ENCODE data around the gene CACNB3. TPM values are rescaled to one million over a fixed set of nuclear protein-coding genes. Genes with fewer than 3 reads are reported as not detected.

The CACNB3 gene
- total and polyA plus RNA-seq, 2 of the 13 experiments (the other 11 are each of a cell fraction or from before 2014, with no cell fraction given): 0.29 to 0.54 TPM

DNA sequence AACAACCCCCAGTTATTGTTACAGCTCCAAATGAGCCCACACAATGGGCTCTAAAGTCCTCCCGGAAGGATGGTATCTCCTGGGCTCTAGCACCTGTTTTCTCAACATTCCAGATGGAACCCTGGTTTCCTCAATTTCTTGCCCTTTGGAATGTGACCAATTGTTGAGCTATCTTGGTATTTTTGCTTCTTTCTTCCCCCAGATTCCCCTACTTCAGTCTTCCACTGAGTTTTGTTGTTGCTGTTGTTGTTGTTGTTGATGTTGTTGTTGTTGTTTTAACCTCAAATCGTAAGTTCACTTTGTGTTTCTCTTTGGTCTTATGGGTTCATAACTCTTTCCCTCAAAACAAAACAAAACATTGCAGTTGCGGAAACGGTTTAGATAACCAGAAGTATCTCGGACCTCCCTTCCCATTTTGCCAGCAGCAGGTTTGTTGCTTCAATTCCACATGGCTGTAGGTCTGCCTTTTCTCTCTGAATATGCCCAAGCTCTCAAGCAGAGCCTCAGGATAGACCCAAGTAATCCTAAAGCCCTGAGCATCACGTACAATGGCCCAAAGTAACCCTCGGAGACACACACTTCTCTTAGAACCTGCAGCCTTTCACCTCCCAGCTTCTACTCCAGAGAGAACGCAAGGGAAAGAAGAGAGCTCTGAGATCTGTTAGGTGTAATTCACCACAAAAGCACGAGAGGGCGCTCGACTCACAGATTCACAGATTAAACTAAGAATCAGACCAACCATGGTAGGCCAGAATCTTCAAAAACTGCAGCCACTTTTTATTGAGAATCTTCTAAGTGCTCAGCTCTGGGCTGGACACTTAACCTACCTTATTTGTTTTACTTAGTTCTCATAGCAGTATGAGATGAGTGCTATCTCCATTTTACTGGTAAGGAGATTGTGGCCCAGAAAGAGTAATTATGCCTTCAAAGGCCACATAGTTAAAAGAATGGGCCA, 34.7 kb downstream of the CACNB3 start (continued):
- TF ChIP-seq, protein P1, sequence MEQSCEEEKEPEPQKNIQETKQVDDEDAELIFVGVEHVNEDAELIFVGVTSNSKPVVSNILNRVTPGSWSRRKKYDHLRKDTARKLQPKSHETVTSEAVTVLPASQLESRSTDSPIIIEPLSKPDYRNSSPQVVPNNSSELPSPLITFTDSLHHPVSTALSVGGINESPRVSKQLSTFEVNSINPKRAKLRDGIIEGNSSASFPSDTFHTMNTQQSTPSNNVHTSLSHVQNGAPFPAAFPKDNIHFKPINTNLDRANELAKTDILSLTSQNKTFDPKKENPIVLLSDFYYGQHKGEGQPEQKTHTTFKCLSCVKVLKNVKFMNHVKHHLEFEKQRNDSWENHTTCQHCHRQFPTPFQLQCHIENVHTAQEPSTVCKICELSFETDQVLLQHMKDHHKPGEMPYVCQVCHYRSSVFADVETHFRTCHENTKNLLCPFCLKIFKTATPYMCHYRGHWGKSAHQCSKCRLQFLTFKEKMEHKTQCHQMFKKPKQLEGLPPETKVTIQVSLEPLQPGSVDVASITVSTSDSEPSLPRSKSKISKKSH (CRISPR knock-in tag; IDR thresholded peaks at IDR 0.05; ENCODE audit: borderline replicate concordance): no peak
- TF ChIP-seq ZNF577 (CRISPR knock-in tag; IDR thresholded peaks at IDR 0.05; ENCODE audit: borderline replicate concordance, low read depth) (no peak), KLF16 (CRISPR knock-in tag; IDR thresholded peaks at IDR 0.05) (peak in 1 of 2 experiments; percentile 45; a peak in 1 of 4 replicates), AGO1 (IDR thresholded peaks at IDR 0.05; ENCODE audit: low read depth, low read length, poor library complexity, severe bottlenecking) (no peak), ZNF234 (CRISPR knock-in tag; conservative IDR thresholded peaks at IDR 0.05) (no peak), ZNF556 (CRISPR knock-in tag; IDR thresholded peaks at IDR 0.05; ENCODE audit: borderline replicate concordance) (no peak), ZNF225 (CRISPR knock-in tag; IDR thresholded peaks at IDR 0.05) (no peak), ADNP (CRISPR knock-in tag; IDR thresholded peaks at IDR 0.05) (no peak), ZNF180 (CRISPR knock-in tag; IDR thresholded peaks at IDR 0.05; ENCODE audit: borderline replicate concordance, low read depth) (0 out of 2 replicates have a peak, but pooled peaks have one; percentile 16), ZKSCAN8 (CRISPR knock-in tag; IDR thresholded peaks at IDR 0.05; ENCODE audit: borderline replicate concordance) (0 out of 2 replicates have a peak, but pooled peaks have one; percentile 34), POLR2AphosphoS2 (IDR thresholded peaks at IDR 0.05; ENCODE audit: low read depth, low read length) (no peak), ZNF460 (CRISPR knock-in tag; IDR thresholded peaks at IDR 0.05; ENCODE audit: borderline replicate concordance) (no peak), SUZ12 (IDR thresholded peaks at IDR 0.05; ENCODE audit: low read depth, low read length) (no peak), NFIC (IDR thresholded peaks at IDR 0.05; ENCODE audit: low read length) (peak; percentile 26; the same call in 1 of the 2 replicates), FOXP1 (IDR thresholded peaks at IDR 0.05) (peak; percentile 88), FOXP1 (CRISPR knock-in tag; IDR thresholded peaks at IDR 0.05) (no peak)
- TF ChIP-seq, protein P2, sequence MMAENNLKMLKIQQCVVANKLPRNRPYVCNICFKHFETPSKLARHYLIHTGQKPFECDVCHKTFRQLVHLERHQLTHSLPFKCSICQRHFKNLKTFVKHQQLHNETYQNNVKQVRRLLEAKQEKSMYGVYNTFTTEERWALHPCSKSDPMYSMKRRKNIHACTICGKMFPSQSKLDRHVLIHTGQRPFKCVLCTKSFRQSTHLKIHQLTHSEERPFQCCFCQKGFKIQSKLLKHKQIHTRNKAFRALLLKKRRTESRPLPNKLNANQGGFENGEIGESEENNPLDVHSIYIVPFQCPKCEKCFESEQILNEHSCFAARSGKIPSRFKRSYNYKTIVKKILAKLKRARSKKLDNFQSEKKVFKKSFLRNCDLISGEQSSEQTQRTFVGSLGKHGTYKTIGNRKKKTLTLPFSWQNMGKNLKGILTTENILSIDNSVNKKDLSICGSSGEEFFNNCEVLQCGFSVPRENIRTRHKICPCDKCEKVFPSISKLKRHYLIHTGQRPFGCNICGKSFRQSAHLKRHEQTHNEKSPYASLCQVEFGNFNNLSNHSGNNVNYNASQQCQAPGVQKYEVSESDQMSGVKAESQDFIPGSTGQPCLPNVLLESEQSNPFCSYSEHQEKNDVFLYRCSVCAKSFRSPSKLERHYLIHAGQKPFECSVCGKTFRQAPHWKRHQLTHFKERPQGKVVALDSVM (CRISPR knock-in tag; IDR thresholded peaks at IDR 0.05): no peak
- TF ChIP-seq, protein P3, sequence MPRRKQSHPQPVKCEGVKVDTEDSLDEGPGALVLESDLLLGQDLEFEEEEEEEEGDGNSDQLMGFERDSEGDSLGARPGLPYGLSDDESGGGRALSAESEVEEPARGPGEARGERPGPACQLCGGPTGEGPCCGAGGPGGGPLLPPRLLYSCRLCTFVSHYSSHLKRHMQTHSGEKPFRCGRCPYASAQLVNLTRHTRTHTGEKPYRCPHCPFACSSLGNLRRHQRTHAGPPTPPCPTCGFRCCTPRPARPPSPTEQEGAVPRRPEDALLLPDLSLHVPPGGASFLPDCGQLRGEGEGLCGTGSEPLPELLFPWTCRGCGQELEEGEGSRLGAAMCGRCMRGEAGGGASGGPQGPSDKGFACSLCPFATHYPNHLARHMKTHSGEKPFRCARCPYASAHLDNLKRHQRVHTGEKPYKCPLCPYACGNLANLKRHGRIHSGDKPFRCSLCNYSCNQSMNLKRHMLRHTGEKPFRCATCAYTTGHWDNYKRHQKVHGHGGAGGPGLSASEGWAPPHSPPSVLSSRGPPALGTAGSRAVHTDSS (CRISPR knock-in tag; conservative IDR thresholded peaks at IDR 0.05): no peak
- TF ChIP-seq, protein P4, sequence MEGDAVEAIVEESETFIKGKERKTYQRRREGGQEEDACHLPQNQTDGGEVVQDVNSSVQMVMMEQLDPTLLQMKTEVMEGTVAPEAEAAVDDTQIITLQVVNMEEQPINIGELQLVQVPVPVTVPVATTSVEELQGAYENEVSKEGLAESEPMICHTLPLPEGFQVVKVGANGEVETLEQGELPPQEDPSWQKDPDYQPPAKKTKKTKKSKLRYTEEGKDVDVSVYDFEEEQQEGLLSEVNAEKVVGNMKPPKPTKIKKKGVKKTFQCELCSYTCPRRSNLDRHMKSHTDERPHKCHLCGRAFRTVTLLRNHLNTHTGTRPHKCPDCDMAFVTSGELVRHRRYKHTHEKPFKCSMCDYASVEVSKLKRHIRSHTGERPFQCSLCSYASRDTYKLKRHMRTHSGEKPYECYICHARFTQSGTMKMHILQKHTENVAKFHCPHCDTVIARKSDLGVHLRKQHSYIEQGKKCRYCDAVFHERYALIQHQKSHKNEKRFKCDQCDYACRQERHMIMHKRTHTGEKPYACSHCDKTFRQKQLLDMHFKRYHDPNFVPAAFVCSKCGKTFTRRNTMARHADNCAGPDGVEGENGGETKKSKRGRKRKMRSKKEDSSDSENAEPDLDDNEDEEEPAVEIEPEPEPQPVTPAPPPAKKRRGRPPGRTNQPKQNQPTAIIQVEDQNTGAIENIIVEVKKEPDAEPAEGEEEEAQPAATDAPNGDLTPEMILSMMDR (CRISPR knock-in tag; IDR thresholded peaks at IDR 0.05): peak; percentile 90
- TF ChIP-seq, protein P5, sequence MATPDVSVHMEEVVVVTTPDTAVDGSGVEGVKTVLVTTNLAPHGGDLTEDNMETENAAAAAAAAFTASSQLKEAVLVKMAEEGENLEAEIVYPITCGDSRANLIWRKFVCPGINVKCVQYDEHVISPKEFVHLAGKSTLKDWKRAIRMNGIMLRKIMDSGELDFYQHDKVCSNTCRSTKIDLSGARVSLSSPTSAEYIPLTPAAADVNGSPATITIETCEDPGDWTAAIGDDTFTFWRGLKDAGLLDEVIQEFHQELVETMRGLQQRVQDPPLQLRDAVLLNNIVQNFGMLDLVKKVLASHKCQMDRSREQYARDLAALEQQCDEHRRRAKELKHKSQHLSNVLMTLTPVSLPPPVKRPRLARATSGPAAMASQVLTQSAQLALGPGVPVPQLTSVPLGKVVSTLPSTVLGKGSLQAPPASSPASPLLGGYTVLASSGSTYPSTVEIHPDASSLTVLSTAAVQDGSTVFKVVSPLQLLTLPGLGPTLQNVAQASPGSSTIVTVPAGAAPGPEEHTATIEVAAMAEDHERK (CRISPR knock-in tag; IDR thresholded peaks at IDR 0.05; ENCODE audit: low read depth): no peak
